ENCODE measurements around the gene PCNX1.
"Not testable (repeated sequence)": the region's sequence is repeated elsewhere in the genome, so short reads cannot be mapped to it uniquely, and the experiment has no call there.

PCNX1 gene

DNA sequence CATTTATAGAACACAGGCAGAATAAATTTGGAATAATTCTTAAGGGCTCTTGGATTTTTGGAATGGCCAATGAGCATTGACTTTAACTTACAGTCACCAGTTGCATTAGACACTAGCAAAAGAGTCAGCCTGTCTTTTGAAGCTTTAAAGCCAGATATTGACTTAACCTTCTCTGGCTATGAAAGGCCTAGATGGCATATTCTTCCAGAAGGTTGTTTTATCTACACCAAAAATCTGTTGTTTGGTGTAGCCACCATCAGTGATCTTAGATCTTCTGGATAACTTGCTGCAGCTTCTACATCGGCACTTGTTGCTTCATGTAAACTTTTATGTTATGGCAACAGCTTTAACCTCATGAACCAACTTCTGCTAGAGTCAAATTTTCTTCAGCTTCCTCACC is 10.4 kb downstream of the PCNX1 start:
- DNase-seq: no peak

DNA sequence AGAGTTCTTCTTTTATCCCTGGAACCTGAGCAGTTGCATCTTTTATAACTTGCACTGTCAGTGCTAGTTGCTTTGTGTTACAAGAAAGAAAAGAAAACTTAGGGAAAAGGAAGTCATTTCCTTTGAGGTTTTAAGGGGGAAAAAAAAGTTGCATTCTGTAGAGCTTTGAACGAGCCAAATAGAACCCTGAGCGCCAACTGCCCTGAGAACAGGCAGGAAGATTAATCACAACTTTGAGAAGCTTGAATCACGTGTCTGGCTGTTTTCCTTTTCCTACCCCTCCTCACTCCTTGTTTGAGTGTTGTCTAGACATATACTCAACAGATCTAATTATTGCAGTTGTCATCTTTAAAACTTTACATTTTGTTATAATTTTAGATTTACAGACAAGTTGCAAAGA is 12.5 kb downstream of the PCNX1 start:
- DNase-seq: no peak

DNA sequence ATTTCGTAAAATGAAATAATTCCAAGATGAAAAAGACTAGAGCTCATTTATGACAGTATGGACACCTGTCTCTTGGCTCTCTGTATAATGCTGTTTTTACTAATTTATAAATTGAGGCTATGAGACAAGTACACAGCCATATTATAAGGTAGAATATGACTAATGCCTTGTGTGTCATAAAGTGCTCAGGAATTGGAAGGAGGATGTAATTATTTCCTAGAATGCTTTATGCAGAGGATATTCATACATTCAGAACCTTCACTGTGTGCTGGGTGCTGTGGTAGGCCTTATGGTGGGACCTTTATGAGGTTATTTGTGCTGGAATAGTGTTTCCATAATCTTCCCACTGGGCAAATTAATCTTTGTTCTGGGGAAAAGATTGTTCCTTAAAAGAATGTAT is 13.3 kb downstream of the PCNX1 start:
- no peak for DNase-seq

DNA sequence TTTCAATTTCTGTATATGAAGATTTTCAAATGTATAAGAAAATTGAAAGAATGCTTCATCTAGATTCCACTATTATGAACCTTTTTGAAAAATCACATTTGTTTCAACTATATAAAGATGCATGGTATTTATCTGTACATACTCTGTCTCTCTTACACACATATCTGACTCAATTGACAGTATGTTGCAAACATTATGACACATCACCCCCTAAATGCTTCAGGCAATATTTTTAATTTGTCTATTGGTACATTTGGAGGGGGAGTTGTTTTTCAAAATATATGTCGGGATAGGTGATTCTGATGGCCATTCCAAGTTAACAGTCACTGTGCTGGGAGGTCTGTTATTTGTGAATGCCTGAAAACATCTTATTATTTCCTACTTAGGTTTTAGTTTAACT is 14.4 kb downstream of the PCNX1 start:
- no peak for DNase-seq

DNA sequence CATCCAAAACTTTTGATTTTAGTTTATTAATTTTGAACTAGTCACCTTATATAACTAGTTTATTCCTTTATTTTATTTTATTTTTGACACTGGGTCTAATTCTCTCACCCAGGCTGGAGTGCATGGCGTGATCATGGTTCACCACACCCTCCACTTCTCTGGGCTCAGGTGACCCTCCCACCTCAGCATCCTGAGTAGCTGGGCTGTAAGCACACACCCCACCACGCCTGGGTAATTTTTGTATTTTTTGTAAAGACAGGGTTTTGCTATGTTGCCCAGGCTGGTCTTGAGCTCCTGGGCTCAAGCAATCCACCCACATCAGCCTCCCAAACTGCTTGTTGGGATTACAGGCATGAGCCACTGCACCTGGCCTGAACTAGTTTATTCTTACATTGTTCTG is 17.3 kb downstream of the PCNX1 start:
- no peak for DNase-seq

DNA sequence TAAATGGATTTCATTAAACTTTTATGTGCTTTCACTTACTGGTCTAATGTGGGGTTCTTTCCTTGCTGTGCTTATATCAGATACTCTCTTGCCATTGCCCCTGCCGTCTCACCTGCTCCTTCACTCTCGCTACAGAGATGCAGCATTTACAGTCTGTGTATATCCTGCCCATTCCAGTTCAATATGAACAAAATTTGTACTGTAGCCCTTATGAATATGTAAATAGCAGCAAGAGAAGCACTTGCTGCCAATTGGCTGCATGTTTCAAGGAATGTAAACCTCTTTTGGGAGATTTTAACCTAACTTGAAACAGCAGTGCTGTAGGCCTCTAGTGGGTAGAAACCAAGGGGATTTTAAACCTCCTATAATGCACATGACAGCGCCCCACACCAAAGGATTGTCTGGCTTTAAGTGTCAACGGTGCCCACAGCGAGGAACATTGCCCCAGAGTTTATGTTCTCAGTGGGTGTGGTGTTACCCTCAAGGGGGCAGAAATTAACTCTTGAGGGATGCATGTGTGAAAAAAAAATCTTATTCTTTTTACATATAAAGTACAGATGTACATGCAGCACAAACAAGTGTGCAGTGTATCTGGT is 19.1 kb downstream of the PCNX1 start:
- no peak for DNase-seq

DNA sequence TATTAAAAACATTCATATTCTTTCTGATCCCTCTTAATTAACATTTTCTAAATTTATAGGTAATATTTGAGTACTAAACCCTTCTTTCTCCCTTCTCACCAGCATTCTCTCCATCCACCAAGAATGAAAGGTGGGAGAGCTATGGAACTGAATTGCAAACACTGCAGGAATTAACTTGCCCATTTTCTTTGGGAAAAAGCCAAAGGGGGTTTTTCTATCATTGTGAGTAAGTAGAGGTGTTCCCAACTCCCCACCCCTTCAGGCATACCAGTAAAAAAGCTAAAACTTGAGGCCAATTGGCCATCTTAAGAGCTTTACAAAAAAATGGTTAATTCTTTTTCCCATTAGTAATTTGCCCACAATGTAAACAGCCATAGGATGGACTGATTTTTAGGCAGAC is 23.7 kb downstream of the PCNX1 start:
- DNase-seq: no peak

DNA sequence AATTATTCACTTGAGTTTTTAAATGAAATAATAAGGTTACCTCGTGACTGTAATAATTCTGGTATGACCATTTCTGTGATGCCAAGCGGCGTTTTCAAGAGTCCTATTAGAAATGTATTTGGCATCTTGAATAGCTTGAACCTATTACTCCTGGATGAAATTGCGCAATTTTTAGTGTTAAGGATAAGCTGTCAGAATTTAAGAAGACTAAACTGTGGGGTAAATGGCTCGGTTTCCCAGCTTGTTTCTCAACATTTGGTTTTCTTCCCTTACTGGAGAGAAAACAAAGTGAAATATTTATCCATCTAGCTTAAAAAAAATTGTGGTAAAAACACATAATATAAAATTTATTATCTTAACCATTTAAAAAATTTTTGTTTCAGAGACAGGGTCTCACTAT is 26.8 kb downstream of the PCNX1 start:
- no peak for DNase-seq

DNA sequence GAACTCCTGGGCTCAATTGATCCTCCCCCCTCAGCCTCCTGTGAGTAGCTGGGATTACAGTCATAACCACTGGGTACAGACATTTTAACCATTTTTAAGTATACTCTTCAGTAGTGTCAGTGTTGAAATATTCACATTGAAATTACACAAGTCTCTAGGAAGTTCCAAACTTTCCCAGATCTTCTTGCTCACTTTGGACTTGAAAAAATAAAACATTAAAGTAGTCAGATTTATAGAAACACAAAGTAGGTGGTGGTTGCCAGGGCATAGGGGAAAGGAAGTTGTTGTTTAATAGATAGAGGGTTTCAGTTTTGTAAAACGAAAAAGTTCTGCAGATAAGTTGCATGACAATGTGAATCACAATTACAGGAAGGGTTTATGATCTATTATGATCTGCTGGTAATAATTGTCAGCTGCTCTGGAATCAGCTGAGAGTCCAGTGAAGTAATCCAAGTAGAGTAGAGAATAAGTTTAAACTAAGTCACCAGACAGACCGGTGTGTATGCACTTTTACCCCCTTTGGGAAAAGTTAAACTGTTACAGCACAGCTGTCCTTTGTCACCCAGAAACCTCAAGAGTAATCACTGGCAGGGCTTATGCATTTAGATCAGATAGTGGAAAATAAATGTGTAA is 27.4 kb downstream of the PCNX1 start:
- DNase-seq: no peak

DNA sequence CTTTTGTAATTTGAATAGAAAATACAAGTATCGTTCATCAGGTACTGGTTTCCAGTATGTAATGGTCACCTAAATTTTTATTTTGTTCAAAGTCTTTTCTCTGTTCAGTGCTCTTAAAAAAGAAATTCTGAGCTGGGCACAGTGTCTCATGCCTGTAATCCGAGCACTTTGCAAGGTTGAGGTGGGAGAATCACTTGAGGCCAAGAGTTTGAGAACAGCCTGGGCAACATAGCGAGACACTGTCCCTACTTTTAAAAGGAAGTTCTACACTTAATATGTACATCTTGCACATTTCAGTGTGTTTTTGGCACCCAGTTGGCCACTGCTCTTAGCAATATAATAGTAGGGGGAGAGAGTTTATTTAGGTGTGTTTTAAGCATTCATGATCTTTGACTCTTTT is 27.9 kb downstream of the PCNX1 start:
- no peak for DNase-seq

DNA sequence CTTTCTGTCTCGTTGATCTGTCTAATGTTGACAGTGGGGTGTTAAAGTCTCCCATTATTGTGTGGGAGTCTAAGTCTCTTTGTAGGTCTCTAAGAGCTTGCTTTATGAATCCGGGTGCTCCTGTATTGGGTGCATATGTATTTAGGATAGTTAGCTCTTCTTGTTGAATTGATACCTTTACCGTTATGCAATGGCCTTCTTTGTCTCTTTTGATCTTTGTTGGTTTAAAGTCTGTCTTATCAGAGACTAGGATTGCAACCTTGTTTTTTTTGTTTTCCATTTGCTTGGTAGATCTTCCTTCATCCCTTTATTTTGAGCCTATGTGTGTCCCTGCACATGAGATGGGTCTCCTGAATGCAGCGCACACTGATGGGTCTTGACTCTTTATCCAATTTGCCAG is 32.4 kb downstream of the PCNX1 start:
- not testable (repeated sequence) for DNase-seq

DNA sequence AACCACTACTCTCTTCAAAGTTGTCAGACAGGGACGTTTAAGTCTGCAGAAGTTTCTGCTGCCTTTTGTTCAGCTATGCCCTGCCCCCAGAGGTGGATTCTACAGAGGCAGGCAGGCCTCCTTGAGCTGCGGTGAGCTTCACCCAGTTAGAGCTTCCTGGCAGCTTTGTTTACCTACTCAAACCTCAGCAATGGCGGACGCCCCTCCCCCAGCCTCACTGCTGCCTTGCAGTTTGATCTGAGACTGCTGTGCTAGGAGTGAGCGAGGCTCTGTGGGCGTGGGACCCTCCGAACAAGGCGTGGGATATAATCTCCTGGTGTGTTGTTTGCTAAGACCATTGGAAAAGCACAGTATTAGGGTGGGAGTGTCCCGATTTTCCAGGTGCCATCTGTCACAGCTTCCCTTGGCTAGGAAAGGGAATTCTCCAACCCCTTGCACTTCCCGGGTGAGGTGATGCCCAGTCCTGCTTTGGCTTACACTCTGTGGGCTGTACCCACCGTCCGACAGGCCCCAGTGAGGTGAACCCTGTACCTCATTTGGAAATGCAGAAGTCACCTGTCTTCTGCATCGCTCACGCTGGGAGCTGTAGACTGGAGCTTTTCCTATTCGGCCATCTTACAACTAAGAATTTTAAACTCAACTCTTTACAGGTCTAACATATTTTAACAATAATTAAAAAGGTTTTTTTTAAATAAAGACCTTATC is 34.5 kb downstream of the PCNX1 start:
- DNase-seq: peak; percentile 79

DNA sequence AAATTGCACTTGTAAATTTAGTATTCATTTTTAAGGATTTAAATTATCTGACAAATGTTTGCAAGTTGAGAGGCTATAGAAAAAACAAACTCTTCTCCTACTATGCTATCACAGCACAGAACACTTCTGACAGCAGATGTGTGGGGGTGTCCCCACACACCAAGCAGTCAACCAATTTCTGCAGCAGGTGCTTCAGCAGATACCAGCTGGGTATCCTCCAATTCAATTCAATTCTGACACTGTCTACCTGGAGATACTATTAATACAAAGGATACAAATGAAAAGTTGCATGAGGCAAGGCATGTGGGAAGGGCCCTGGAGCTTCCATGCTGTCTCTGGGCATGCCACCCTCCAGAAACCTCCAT is 35.1 kb downstream of the PCNX1 start:
- DNase-seq: no peak

DNA sequence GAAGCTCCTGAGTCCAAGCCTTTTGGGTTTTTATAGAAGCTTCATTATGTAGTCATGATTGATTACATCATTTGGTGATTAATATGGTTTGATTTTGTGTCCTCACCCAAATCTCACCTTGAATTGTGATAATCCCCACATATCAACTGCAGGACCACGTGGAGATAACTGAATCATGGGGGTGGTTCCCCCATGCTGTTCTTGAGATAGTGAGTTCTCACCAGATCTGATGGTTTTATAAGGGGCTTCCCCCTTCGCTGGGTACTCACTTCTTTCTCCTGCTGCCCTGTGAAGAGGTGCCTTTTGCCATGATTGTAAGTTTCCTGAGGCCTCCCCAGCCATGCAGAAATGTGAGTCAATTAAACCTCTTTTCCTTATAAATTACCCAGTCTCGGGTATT is 35.5 kb downstream of the PCNX1 start:
- DNase-seq: not testable (repeated sequence)

DNA sequence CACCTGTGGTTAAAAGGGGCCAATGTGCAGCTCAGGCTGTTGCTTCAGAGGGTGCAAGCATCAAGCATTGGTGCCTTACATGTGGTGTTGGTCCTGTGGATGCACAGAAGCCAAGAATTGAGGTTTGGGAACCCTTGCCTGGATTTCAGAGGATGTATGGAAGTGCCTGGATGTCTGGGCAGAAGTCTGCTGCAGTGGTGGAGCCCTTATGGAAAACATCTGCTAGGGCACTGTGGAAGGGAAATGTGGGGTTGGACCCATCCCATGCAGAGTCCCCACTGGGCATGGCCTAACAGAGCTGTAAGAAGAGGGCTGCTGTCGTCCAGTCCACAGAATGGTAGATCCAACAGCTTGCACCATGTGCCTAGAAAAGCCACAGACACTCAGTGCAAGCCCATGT is 36.6 kb downstream of the PCNX1 start:
- DNase-seq: no peak

DNA sequence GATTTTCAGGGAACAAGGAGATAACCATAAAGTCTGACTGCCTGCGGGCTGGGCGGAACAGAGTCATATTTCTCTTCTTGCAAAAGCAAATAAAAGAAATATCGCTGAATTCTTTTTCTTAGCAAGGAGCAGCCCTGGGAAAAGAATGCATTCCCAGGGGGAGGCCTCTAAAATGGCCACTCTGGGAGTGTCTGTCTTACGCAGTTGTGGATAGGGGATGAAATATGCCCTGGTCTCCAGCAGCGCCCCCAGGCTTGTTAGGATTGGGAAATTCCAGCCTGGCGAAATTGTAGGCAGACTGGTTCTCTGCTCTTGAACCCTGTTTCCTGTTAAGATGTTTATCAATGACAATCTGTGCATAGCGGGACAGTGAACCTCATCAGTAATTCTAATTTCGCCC is 40.5 kb downstream of the PCNX1 start:
- no peak for DNase-seq

DNA sequence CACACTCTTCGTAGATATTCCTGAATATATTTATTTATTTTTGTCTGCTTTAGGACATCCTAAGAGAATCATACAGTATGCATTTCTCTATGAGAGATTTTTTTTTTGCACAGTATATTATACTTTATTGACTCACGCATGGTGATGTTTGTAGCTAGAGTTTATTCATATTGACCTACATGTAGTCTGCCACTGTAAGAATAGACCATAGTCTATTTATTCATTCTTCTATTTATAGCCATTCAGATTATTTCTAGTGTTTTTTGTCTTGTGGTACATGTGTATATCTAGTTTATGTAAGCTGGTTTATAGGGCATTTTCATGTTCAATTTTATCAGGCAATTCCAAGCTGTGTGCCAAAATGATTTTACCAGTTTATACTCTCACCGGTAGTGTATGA is 45.2 kb downstream of the PCNX1 start:
- no peak for DNase-seq

DNA sequence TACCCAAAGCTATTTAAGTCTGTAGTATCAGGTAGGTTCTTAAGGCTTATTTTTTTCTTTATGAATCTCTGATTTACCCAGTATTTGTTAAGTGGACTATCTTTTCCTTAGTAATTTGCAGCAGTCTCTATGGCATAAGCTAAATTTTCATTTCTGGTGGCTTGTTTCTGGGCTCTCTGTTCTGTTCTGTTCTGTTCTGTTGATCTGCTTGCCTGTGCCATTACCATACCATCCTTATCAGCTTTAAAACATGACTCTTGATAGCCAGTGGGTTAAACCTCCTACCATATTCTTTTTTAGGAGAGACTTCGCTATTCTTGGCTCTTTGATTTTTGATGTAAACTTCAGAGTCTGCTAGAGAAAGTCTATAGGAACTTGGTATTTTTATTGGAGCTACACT is 46.8 kb downstream of the PCNX1 start:
- no peak for DNase-seq

DNA sequence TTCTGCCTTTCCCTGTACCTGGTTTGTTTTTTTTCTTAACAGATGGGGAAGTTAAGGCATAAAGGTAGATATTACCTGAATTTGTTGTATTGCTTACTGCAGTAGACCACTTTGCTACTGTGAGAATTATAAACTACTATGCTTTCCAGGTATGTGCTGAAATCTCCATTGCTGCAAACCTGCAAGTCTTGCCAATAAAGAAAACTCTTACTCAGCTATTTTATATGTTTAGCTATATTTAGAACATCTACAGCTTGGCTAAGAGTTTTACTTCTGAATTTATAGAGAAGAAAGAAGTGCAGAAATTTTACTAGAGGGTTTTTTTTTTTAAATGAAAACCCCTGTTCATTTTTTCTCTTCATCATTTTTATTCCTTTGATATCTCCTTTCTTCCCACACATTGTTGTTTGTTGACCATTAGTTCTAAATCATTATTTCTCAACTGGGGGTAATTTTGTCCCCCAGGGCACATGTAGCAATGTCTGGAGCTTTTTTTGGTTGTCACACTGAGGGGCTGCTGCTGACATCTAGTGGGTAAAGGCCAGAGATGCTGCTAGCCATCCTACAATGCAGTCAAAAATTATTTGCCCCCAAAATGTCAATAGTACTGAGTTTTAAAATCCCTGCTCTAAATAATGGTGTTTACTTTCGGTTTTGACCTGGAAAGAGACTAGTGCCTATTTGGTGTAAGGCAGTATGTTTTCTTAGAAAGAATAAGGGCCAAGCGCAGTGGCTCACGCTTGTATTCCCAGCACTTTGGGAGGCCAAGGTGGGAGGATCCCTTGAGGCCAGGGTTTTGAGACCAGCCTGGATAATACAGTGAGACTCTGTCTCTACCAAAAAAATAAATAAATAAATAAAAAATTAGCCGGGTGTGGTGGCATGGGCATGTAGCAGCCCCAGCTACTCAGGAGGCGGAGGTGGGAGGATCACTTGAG is 48.6 kb downstream of the PCNX1 start:
- peak; percentile 48 for DNase-seq

DNA sequence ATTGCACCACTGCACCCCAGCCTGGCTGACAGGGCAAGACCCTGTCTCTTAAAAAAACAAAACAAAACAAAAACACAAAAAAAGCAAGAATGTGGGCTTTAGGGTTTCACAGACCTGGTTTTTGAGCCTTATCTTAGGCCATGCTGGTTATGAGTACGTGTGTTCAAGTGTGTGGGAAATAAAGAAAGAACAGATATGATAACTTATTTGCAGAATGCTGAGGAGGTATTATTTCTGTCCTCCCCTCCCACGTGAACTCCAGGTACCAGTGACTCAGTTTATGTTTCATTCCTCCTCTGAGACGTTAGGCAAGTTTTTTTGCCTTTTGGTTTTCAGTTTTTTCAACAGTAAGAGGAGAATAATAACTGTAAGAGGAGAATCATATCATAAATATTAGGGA is 49.3 kb downstream of the PCNX1 start:
- DNase-seq: no peak

DNA sequence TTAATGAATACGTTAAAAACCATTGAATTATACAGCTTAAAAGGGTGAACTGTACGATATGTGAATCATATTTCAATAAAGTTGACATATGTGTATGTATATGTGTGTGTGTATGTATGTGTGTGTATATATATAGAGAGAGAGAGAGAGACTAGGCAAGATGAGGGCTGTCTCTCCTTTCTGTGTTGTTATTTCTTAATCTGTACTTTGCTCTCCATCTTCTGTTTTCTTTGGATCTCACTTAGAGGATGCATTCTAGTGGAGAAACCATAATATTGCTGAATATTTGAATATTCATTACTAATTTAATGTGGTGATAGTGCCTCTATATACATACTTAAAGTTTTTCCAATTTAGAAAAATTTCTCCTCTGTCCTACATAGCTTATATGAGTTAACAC is 50.5 kb downstream of the PCNX1 start:
- DNase-seq: no peak

DNA sequence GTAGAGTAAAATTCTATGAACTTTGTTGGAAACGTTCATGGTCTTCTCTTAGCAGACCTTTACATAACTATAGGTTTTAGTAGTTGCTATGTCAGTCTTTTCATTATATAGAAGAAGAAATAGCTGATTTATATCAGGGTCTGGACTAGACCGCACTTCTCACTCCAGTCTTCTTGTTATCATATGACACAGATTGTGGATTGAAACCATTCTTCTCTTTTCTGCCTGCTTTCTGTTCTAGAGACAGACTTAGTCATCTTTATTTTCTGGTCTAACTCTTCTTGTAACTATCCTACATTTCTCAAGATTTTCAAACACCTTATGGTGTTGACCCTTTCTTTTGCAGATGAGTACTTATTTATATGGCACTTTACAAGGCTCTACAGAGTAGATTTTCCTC is 55.7 kb downstream of the PCNX1 start:
- DNase-seq: no peak

DNA sequence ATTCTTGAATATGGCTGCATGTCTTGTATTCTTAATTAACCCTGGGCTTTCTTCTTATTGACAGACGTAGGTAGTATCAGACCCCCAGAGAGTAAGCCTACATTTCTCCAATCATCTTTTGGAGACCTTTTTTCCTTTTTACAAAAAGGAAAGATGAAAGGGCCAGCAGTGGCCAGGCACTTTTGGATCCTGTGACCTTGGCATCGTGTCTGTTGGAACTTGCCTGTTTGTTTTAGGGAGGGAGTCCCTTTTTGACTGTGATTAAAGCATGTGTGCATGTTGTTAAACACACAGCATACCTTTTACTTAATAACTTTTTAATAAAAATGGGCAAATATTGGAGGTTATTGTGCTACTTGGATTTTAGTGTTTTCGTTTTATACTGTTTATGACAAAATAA is 57.2 kb downstream of the PCNX1 start:
- DNase-seq: no peak

DNA sequence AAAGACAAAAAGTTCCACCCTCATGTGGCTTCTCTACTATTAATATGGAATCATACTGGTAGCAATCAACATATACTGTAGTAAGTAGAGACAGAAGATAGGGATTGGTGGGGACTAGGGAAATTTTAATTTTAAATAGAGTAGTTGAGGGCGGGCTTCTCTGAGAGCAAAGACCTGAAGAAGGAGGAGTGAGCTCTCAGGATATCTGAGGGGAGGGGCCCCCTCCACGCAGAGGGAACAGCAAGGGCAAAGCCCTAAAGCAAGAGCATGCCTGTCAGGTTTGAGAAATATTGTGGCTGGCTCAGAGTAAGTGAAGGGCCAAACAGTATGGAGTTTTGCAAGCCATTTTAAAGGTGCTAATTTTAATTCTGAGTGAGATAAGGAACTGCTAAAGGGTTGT is 64.3 kb downstream of the PCNX1 start:
- DNase-seq: no peak

Data from activated gamma-delta T cell treated with Interleukin-2 at 50 U/mL for 16 hours (primary cell).